HG03095 (cell line): ENCODE measurements around the gene ZNF17.
A peak's percentile ranks its signal among the peaks of the same experiment; 100 is the strongest.
"Not testable (repeated sequence)": the region's sequence is repeated elsewhere in the genome, so short reads cannot be mapped to it uniquely, and the experiment has no call there.

ENCODE experiments used
- ATAC-seq: cut with Tn5 transposase; IDR thresholded peaks from one replicate; pipeline ENCODE4 v1.9.1; 2021; ENCODE audit warnings: moderate library complexity; ENCODE audit not compliant: unreplicated experiment

The ZNF17 gene

GRCh38 chr19:57410877-57411671, at the start of gene ZNF17:
Gene ZNF17, plus strand, starts transcription at chr19:57411161. Its CDS starts 2,455 bp downstream, at chr19:57413616.
- ATAC-seq = peak; percentile 93

- ATAC-seq = no peak
Measured at GRCh38 chr19:57362419-57362818, 48.5 kb upstream of the ZNF17 start.

- ATAC-seq = peak; percentile 95
Measured at GRCh38 chr19:57362997-57363687, 47.8 kb upstream of the ZNF17 start, which contains the start of the genes TRAPPC2B and ZNF547. Gene TRAPPC2B, plus strand, starts transcription at chr19:57363551. Its CDS starts 1,283 bp downstream, at chr19:57364834. Gene ZNF547, plus strand, starts transcription at chr19:57363551. Its CDS starts 5,005 bp downstream, at chr19:57368556.

GRCh38 chr19:57363688-57364181, 47.2 kb upstream of the ZNF17 start:
- ATAC-seq = peak; percentile 7

GRCh38 chr19:57366776-57367175, 44.2 kb upstream of the ZNF17 start:
- no peak for ATAC-seq

GRCh38 chr19:57374179-57374578, 36.8 kb upstream of the ZNF17 start:
- ATAC-seq = no peak

GRCh38 chr19:57374647-57375046, 36.3 kb upstream of the ZNF17 start:
- not testable (repeated sequence) for ATAC-seq

GRCh38 chr19:57376151-57376550, 34.8 kb upstream of the ZNF17 start:
- no peak for ATAC-seq

GRCh38 chr19:57377498-57378146, 33.3 kb upstream of the ZNF17 start:
- ATAC-seq = no peak

GRCh38 chr19:57380923-57381322, 30.0 kb upstream of the ZNF17 start:
- no peak for ATAC-seq

GRCh38 chr19:57382806-57383488, 28.0 kb upstream of the ZNF17 start:
- no peak for ATAC-seq

- no peak for ATAC-seq
Measured at GRCh38 chr19:57389194-57389729, 21.7 kb upstream of the ZNF17 start.

GRCh38 chr19:57389730-57390598, 21.0 kb upstream of the ZNF17 start, which contains the start of gene ZNF548:
Gene ZNF548, plus strand, starts transcription at chr19:57389854. Its CDS starts 246 bp downstream, at chr19:57390100.
- peak; percentile 96 for ATAC-seq

GRCh38 chr19:57395710-57396109, 15.3 kb upstream of the ZNF17 start:
- ATAC-seq = no peak

- no peak for ATAC-seq
Measured at GRCh38 chr19:57398868-57399267, 12.1 kb upstream of the ZNF17 start.

- no peak for ATAC-seq
Measured at GRCh38 chr19:57403737-57404563, 7.0 kb upstream of the ZNF17 start.

- no peak for ATAC-seq
Measured at GRCh38 chr19:57406516-57407123, 4.3 kb upstream of the ZNF17 start.

- ATAC-seq = no peak
Measured at GRCh38 chr19:57419439-57419838, 8.5 kb downstream of the ZNF17 start.
